Hepatocyte (in vitro differentiated cells): ENCODE data around the gene AGMAT. TPM values are rescaled to one million over a fixed set of nuclear protein-coding genes. Genes with fewer than 3 reads are reported as not detected.

Experiments used
- DNase-seq: peaks from one replicate; pipeline ENCODE4 v3.0.0-alpha.2; 2016; ENCODE audit warnings: low spot score
- H2AFZ ChIP-seq: fragments of 200-600 bp; sonication (generic); 2 replicates; pipeline ENCODE4 v1.6.0; 2016; ENCODE audit warnings: antibody characterized with exemption, mild to moderate bottlenecking
- H3K27ac ChIP-seq: fragments of 200-600 bp; sonication (generic); 2 replicates; pipeline ENCODE4 v1.5.1; 2016; ENCODE audit warnings: mild to moderate bottlenecking
- H3K27me3 ChIP-seq: fragments of 200-600 bp; sonication (generic); 2 replicates; pipeline ENCODE4 v1.6.1; 2016
- H3K36me3 ChIP-seq: fragments of 200-600 bp; sonication (generic); replicated peaks from 2 replicates; pipeline ENCODE4 v1.5.1; 2016; ENCODE audit warnings: low read depth; ENCODE audit not compliant: insufficient read depth
- H3K4me1 ChIP-seq: fragments of 200-600 bp; sonication (generic); 2 replicates; pipeline ENCODE4 v1.5.1; 2016; ENCODE audit warnings: mild to moderate bottlenecking, moderate library complexity; ENCODE audit not compliant: insufficient read depth
- H3K4me2 ChIP-seq: fragments of 200-600 bp; sonication (generic); 2 replicates; pipeline ENCODE4 v1.6.0; 2016
- H3K4me3 ChIP-seq: fragments of 200-600 bp; sonication (generic); 2 replicates; pipeline ENCODE4 v1.5.1; 2016; ENCODE audit warnings: mild to moderate bottlenecking
- H3K79me2 ChIP-seq: fragments of 200-600 bp; sonication (generic); 2 replicates; pipeline ENCODE4 v1.6.0; 2017; ENCODE audit warnings: mild to moderate bottlenecking
- H3K9me2 ChIP-seq: fragments of 200-600 bp; sonication (generic); replicated peaks from 2 replicates; pipeline ENCODE4 v1.6.0; 2017; ENCODE audit warnings: mild to moderate bottlenecking; ENCODE audit not compliant: insufficient read depth
- H3K9me3 ChIP-seq: fragments of 200-600 bp; sonication (generic); 2 replicates; pipeline ENCODE4 v1.5.1; 2016; ENCODE audit warnings: low read depth, mild to moderate bottlenecking
- H4K20me1 ChIP-seq: fragments of 200-600 bp; sonication (generic); 2 replicates; pipeline ENCODE4 v1.6.0; 2016; ENCODE audit warnings: mild to moderate bottlenecking; ENCODE audit not compliant: insufficient read depth, poor library complexity, severe bottlenecking
- CTCF ChIP-seq: fragments of 200-600 bp; sonication (generic); IDR thresholded peaks from 2 replicates; pipeline ENCODE4 v1.5.1; 2016; ENCODE audit warnings: antibody characterized with exemption, mild to moderate bottlenecking; ENCODE audit not compliant: poor library complexity
- EZH2 ChIP-seq: fragments of 200-600 bp; sonication (generic); IDR thresholded peaks from 2 replicates; pipeline ENCODE4 v1.6.1; 2016; ENCODE audit warnings: antibody characterized with exemption, mild to moderate bottlenecking, borderline replicate concordance
- EZH2phosphoT487 ChIP-seq: fragments of 200-600 bp; sonication (generic); IDR thresholded peaks from one replicate; pipeline ENCODE4 v1.6.1; 2018; ENCODE audit warnings: antibody characterized with exemption, mild to moderate bottlenecking, low read depth, moderate library complexity; ENCODE audit not compliant: unreplicated experiment, severe bottlenecking
- WGBS: methylation state at CpG from one replicate; pipeline ENCODE4 v1.1.6; 2016; ENCODE audit warnings: low lambda C conversion rate; ENCODE audit errors: missing lambda C conversion rate; 5-methylcytosine and 5-hydroxymethylcytosine counted together
- polyA plus RNA-seq: library from polyadenylated mRNA; unstranded; fragments of >200 nt; fragmentation: Nextera tagmentation; extraction: Ambion mirVana; gene quantifications from 2 replicates; pipeline ENCODE4 v1.2.1, GENCODE V29; 2016
- total RNA-seq: library from RNA; depleted of rRNA; stranded (reverse); fragments of >200 nt; gene quantifications from 2 replicates; pipeline ENCODE4 v1.2.3, GENCODE V29; 2014

The AGMAT gene
- 42.9 and 49.9 TPM in 2 replicates for total RNA-seq
- polyA plus RNA-seq = 19.1 and 28.7 TPM in 2 replicates

GRCh38 chr1:15584489-15585363 is at the start of gene AGMAT:
Gene AGMAT, minus strand, starts transcription at chr1:15585051. Its CDS starts 84 bp downstream, at chr1:15584967.
- H2AFZ ChIP-seq = peak within 1 kb of the TSS; percentile 91
- TF ChIP-seq CTCF (peak; percentile 47), EZH2phosphoT487 (no peak), EZH2 (no peak)
- WGBS = 4% methylated on average over 52 of the region's 68 CpGs
- H3K9me2 ChIP-seq = no peaks in the 10 kb centered on the region
- peaks cover 9% of the 10 kb centered on the region for H3K79me2 ChIP-seq
- no peaks in the 10 kb centered on the region for H3K27me3 ChIP-seq
- H3K4me1 ChIP-seq = no peaks in the 10 kb centered on the region
- H3K9me3 ChIP-seq = no peaks in the 10 kb centered on the region
- H4K20me1 ChIP-seq = no peaks in the 10 kb centered on the region
- H3K4me2 ChIP-seq = peak within 1 kb of the TSS; percentile 94
- no peaks in the 10 kb centered on the region for H3K36me3 ChIP-seq
- H3K4me3 ChIP-seq = peak within 1 kb of the TSS; percentile 46
- peak within 1 kb of the TSS; percentile 83 for H3K27ac ChIP-seq
- peak; percentile 79 for DNase-seq

- no peaks in the 10 kb centered on the region for H3K36me3 ChIP-seq
These were observed 49.0 kb upstream of the AGMAT start for GRCh38 chr1:15633756-15634420.

GRCh38 chr1:15628003-15628402 is 43.2 kb upstream of the AGMAT start:
- 60% methylated on average over 1 of the region's 1 CpG for WGBS
- no peak for TF ChIP-seq EZH2
- TF ChIP-seq EZH2phosphoT487 = no peak
- TF ChIP-seq CTCF = no peak
- peaks cover 36% of the 10 kb centered on the region for H4K20me1 ChIP-seq
- H3K9me2 ChIP-seq = no peaks in the 10 kb centered on the region
- H3K9me3 ChIP-seq = no peaks in the 10 kb centered on the region
- H3K4me1 ChIP-seq = peaks cover 26% of the 10 kb centered on the region
- H3K79me2 ChIP-seq = peaks cover 77% of the 10 kb centered on the region
- H3K4me2 ChIP-seq = no peak overlapping the region
- H3K27me3 ChIP-seq = no peaks in the 10 kb centered on the region
- H2AFZ ChIP-seq = no peak overlapping the region
- DNase-seq = no peak
- no peaks in the 10 kb centered on the region for H3K36me3 ChIP-seq
- no peak overlapping the region for H3K4me3 ChIP-seq
- H3K27ac ChIP-seq = peak overlapping the region; percentile 33

More at GRCh38 chr1:15633756-15634420, 49.0 kb upstream of the AGMAT start:
- no peak overlapping the region for H3K4me2 ChIP-seq
- peaks cover 38% of the 10 kb centered on the region for H3K79me2 ChIP-seq
- no peaks in the 10 kb centered on the region for H3K27me3 ChIP-seq
- no peaks in the 10 kb centered on the region for H3K4me1 ChIP-seq
- H3K9me2 ChIP-seq = no peaks in the 10 kb centered on the region
- H3K27ac ChIP-seq = no peak overlapping the region
- H3K4me3 ChIP-seq = no peak overlapping the region
- H3K9me3 ChIP-seq = no peaks in the 10 kb centered on the region
- H2AFZ ChIP-seq = no peak overlapping the region
- H4K20me1 ChIP-seq = no peaks in the 10 kb centered on the region
- no peak for DNase-seq
- WGBS = 96% methylated on average over 9 of the region's 9 CpGs
- no peak for TF ChIP-seq EZH2
